Tibial artery (tissue), 4 donors: ENCODE measurements around the gene SULT2B1.

Source experiments
- DNase-seq, 2 donors: peaks; one replicate each; pipeline ENCODE4 v3.0.0-alpha.2; 2019
- H3K27ac ChIP-seq, 2 donors: fragments of 200-600 bp; sonication (generic) in 1 of 2; 1 replicate in 1 of 2; 2 replicates in 1 of 2; pipeline ENCODE4 v1.5.1; 2018 to 2019; ENCODE audit warnings: mild to moderate bottlenecking in 1 of 2
- H3K27me3 ChIP-seq, 2 donors: fragments of 200-600 bp; sonication (generic) in 1 of 2; one replicate each; pipeline versions ENCODE4 v1.5.1 to v1.6.0; 2016 to 2019
- H3K36me3 ChIP-seq, 3 donors: fragments of 200-600 bp; sonication (generic) in 2 of 3; one replicate each; pipeline ENCODE4 v1.5.1; 2016 to 2019; ENCODE audit warnings: mild to moderate bottlenecking in 2 of 3
- H3K4me1 ChIP-seq, 4 donors: fragments of 200-600 bp; sonication (generic) in 2 of 4; 1 replicate in 3 of 4; 2 replicates in 1 of 4; pipeline ENCODE4 v1.5.1; 2016 to 2019
- H3K4me3 ChIP-seq, 2 donors: fragments of 200-600 bp; sonication (generic) in 1 of 2; 1 replicate in 1 of 2; 2 replicates in 1 of 2; pipeline ENCODE4 v1.5.1; 2018 to 2019; ENCODE audit warnings: mild to moderate bottlenecking in 2 of 2
- H3K9me3 ChIP-seq, 3 donors: fragments of 200-600 bp; sonication (generic) in 1 of 3; one replicate each; pipeline ENCODE4 v1.5.1; 2016 to 2019
- intact Hi-C: fragments of 100-400 bp; cut with DNase I; formaldehyde crosslinking; loops from one replicate; pipeline ENCODE4 v1.15.0; 2023; ENCODE audit warnings: low total_unique reads
- TF ChIP-seq, protein P1 (sequence below), 2 experiments: fragments of 200-600 bp in 1 of 2; fragments of 450-650 bp in 1 of 2; IDR thresholded peaks; one replicate each; pipeline ENCODE4 v1.5.1; 2017 to 2019; ENCODE audit warnings: antibody characterized with exemption in 2 of 2, mild to moderate bottlenecking in 1 of 2, moderate library complexity in 1 of 2

SULT2B1 gene

DNA sequence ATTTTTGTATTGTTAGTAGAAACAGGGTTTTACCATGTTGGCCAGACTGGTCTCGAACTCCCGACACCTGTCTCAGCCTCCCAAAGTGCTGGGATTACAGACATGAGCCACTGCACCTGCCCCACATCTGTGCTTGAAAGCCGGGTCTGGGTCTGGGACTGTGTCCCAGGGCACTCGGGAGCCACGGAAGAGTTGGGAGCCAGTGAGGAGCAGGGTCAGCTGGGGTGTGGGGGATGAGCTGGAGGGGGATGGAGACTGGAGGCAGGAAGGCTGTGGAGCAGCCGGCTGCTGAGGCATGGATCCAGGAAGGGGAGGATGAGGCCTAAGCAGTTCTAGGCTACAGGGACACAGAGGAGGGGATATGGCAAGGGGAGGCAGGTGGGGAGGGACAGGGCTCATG is 43.9 kb downstream of the SULT2B1 start:
- TF ChIP-seq, protein P1, sequence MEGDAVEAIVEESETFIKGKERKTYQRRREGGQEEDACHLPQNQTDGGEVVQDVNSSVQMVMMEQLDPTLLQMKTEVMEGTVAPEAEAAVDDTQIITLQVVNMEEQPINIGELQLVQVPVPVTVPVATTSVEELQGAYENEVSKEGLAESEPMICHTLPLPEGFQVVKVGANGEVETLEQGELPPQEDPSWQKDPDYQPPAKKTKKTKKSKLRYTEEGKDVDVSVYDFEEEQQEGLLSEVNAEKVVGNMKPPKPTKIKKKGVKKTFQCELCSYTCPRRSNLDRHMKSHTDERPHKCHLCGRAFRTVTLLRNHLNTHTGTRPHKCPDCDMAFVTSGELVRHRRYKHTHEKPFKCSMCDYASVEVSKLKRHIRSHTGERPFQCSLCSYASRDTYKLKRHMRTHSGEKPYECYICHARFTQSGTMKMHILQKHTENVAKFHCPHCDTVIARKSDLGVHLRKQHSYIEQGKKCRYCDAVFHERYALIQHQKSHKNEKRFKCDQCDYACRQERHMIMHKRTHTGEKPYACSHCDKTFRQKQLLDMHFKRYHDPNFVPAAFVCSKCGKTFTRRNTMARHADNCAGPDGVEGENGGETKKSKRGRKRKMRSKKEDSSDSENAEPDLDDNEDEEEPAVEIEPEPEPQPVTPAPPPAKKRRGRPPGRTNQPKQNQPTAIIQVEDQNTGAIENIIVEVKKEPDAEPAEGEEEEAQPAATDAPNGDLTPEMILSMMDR (IDR thresholded peaks at IDR 0.05): no peak
- no peaks in the 10 kb centered on the region for H3K36me3 ChIP-seq
- DNase-seq: no peak
- H3K27ac ChIP-seq: no peak overlapping the region
- no peaks in the 10 kb centered on the region for H3K4me1 ChIP-seq
- peaks cover 0 to 45% of the 10 kb centered on the region in 2 donors for H3K27me3 ChIP-seq
- H3K9me3 ChIP-seq: no peaks in the 10 kb centered on the region
- H3K4me3 ChIP-seq: no peak overlapping the region
- intact Hi-C loops: no loop called here

DNA sequence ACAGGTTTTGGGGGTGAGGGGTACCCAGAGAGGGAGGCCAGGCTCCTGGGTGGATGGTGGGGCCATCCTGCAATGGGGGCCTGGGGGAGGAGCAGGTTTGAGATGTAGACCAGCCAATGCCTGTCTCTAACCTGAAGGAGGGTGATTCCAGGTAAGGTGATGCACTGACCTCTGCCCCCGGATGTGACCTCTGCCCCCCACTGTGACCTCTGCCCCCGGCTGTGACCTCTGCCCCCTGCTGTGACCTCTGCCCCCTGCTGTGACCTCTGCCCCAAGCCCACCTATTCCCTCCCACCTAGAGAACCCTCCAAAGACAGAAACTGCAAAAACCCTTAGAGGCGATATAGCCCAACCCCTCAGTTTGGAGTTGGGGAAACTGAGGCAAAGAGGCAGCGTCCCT is 44.3 kb downstream of the SULT2B1 start:
- intact Hi-C loops: no loop called here
- TF ChIP-seq, protein P1 (IDR thresholded peaks at IDR 0.05): no peak
- no peaks in the 10 kb centered on the region for H3K9me3 ChIP-seq
- H3K36me3 ChIP-seq: no peaks in the 10 kb centered on the region
- peaks cover 0 to 48% of the 10 kb centered on the region in 2 donors for H3K27me3 ChIP-seq
- no peak overlapping the region for H3K27ac ChIP-seq
- no peaks in the 10 kb centered on the region for H3K4me1 ChIP-seq
- DNase-seq: no peak
- no peak overlapping the region for H3K4me3 ChIP-seq

DNA sequence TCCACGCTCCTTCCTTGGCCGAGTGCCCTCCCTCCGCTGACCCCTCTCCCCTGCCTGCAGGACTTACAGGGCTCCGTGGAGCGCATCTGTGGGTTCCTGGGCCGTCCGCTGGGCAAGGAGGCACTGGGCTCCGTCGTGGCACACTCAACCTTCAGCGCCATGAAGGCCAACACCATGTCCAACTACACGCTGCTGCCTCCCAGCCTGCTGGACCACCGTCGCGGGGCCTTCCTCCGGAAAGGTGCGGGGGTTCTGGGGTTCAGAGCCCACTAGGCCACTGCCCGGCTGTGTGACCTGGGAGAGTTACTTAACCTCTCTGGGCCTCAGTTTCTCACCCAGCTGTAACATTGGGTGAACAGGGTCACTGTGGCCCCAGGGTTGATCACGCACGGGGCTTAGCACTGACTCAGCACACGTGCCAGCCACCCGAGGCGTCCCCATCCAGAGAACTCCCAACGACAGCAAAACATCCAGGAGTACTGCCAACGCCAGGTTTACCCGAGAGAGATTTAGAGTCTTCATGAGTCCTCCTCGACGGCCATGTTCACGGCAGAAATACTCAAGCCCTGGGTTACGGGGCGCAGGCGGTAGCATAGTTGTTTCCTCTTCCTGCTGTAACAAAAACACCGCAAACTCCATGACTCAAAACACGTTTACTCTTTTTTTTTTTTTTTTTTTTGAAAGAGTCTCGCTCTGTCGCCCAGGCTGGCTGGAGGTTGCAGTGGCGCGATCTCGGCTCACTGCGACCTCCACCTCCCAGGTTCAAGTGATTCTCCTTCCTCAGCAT is 44.9 kb downstream of the SULT2B1 start:
- intact Hi-C loops: no loop called here
- no peak overlapping the region for H3K27ac ChIP-seq

DNA sequence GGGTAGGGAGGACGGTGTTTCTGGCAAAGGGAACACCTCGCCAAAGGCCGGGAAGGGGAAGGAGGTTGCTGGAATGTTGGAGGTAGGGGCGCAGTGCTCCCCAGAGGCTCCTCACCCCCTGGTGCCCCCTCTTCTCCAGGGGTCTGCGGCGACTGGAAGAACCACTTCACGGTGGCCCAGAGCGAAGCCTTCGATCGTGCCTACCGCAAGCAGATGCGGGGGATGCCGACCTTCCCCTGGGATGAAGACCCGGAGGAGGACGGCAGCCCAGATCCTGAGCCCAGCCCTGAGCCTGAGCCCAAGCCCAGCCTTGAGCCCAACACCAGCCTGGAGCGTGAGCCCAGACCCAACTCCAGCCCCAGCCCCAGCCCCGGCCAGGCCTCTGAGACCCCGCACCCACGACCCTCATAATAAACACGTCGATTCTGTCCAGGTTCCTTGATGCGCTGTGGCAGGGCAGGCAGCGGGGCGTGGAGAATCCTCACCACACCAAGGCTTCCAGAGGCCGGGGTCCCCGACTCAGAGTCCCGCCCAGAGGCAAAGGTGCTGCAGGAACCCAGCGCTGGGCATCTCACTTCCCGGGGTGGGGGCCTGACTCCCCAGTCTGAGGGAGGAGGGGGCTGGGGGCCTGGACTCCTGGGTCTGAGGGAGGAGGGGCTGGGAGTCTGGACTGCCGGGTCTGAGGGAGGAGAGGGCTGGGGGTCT is 47.2 kb downstream of the SULT2B1 start:
- no peak overlapping the region for H3K27ac ChIP-seq
- H3K4me1 ChIP-seq: no peaks in the 10 kb centered on the region
- TF ChIP-seq, protein P1 (IDR thresholded peaks at IDR 0.05): no peak
- H3K4me3 ChIP-seq: no peak overlapping the region
- DNase-seq: no peak
- H3K36me3 ChIP-seq: no peaks in the 10 kb centered on the region
- peaks cover 0 to 50% of the 10 kb centered on the region in 2 donors for H3K27me3 ChIP-seq
- intact Hi-C loops: no loop called here
- no peaks in the 10 kb centered on the region for H3K9me3 ChIP-seq

More for the DNA sequence above, 44.9 kb downstream of the SULT2B1 start:
- TF ChIP-seq, protein P1 (IDR thresholded peaks at IDR 0.05): no peak
- H3K27me3 ChIP-seq: peaks cover 0 to 50% of the 10 kb centered on the region in 2 donors
- DNase-seq: no peak
- no peaks in the 10 kb centered on the region for H3K36me3 ChIP-seq
- H3K9me3 ChIP-seq: no peaks in the 10 kb centered on the region
- no peaks in the 10 kb centered on the region for H3K4me1 ChIP-seq
- H3K4me3 ChIP-seq: no peak overlapping the region

DNA sequence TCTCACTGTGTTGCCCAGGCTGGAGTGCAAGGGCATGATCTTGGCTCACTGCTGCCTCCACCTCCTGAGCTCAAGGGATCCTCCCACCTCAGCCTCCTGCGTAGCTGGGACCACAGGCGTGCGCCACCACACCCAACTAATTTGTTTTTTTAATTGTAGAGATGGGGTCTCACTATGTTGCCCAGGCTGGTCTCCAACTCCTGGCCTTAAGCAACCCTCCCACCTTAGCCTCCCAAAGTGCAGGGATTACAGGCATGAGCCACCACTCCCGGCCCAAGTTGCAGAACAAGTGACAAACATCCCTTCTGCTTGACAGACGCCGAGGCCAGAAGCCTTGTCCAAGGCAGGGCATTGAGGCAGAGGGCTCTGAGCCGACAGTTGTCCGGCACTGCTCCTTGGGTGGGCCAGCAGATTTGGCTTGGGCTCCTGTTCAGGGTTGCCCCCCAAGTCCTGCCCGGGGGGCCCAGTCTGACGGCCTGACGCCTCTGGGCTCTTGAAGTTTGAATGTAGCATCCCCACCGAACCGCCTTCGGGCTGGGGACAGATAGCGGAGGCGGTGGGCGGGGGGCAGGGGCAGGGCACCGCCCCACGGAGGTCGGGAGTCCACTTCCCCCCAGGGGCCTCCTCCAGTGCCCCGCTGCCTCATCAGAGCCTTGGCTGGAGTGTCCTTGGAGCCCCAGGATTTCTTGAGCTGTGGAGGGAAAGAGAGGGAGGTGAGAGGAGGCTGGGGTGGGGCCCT is 48.9 kb downstream of the SULT2B1 start:
- no peak for DNase-seq
- no peak overlapping the region for H3K4me3 ChIP-seq
- TF ChIP-seq, protein P1 (IDR thresholded peaks at IDR 0.05): no peak
- peaks cover 0 to 50% of the 10 kb centered on the region in 2 donors for H3K27me3 ChIP-seq
- no peaks in the 10 kb centered on the region for H3K4me1 ChIP-seq
- H3K27ac ChIP-seq: no peak overlapping the region
- H3K9me3 ChIP-seq: no peaks in the 10 kb centered on the region
- no peaks in the 10 kb centered on the region for H3K36me3 ChIP-seq
- intact Hi-C loops: no loop called here
